ENCODE measurements around the gene TIMM22.
"Not testable (repeated sequence)": the region's sequence is repeated elsewhere in the genome, so short reads cannot be mapped to it uniquely, and the experiment has no call there.

The TIMM22 gene

DNA sequence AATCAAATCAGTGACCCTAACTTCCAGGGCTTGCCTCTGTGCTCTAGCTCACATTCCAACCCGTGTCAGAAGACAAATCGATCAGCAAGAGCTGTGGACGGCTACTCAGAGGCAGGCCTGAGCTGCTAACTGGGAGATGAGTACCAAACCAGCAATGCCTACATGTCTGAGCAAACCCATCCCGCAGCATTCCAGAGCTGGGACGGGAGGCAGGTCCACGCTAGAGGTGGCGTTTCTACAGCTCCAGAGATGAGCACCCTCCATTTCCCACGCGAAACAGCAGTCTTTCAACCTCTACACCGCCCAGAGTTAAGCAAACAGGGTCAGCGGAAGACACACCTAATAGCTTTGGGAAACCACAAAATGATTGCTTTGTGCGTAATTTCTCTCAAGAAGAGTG, 23.9 kb upstream of the TIMM22 start:
- DNase-seq = no peak

DNA sequence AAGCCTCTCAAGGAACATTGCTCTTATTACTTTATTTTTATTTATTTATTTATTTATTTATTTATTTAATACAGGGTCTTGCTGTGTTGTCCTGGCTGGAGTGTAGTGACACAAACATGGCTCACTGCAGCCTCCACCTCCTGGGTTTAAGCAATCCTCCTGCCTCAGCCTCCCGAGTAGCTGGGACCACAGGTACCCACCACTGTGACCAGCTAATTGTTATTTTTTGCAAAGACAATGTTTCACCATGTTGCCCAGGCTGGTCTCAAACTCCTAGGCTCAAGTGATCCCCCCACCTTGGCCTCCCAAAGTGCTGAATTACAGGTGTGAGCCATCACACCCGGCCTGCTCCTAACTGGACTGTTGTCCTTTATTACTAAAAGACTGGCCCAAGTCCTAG, 22.2 kb upstream of the TIMM22 start:
- DNase-seq = not testable (repeated sequence)

DNA sequence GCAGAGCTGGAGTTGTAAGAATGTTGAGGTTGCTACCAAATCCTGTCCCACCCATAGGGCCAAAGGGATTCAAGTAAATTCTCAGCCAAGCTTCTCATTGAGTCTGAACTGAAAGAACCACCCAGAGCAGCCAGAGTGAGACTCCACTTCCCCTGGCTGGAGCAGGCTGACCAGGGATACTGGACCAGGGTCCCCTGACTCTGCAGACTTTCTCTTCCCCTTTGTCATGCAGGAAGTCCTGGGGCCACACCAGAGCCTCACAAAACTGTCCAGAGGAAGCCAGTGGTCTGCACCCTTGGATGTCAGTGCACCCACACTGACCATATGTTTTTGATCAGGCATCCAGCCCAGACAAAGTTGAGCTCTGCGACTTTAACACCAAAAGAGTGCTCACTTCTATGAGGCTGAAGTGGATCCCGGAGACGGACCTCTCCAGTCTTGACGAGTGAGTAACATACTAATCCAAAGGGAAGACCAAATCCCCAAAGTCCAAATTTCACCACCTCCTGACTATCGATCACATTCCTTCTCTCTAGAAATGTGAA, 21.5 kb upstream of the TIMM22 start:
- DNase-seq = no peak

DNA sequence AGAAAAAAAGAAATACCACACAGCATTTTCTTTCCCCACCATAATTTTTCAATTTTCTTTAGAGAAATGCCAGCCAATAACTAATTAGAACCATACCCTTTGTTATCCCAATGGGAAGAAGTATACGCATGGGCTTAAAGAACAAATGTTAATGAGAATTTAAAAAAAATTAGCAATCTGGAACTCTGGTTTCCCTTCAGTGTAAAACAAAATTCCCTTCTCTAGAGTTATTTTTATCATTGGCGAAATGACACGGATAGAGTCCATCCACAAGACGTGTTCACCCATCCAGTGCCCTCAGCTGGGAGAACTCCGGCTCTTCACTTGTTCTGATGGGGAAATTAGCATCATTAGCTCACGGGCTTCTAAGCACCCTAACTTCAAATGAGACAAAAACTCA, 20.6 kb upstream of the TIMM22 start:
- no peak for DNase-seq

DNA sequence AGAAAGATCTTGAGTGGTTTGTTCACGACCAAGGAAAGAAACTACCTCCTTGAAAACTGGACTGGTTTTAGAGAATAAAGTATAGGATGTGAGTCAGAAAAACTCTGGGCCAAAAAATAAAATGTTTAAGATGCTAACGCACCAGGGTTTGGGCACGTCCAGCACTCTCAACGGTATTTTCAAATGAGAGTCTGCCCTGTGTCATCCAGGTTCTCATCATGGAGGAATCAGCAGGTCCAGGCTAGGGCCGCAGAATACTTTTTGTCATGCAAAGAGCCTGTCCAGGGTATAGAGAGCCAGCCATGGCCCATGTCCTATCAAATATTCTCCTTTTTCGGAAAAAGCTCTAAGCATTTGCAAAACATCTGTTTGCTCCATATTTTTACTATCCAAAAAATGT, 19.8 kb upstream of the TIMM22 start:
- no peak for DNase-seq

DNA sequence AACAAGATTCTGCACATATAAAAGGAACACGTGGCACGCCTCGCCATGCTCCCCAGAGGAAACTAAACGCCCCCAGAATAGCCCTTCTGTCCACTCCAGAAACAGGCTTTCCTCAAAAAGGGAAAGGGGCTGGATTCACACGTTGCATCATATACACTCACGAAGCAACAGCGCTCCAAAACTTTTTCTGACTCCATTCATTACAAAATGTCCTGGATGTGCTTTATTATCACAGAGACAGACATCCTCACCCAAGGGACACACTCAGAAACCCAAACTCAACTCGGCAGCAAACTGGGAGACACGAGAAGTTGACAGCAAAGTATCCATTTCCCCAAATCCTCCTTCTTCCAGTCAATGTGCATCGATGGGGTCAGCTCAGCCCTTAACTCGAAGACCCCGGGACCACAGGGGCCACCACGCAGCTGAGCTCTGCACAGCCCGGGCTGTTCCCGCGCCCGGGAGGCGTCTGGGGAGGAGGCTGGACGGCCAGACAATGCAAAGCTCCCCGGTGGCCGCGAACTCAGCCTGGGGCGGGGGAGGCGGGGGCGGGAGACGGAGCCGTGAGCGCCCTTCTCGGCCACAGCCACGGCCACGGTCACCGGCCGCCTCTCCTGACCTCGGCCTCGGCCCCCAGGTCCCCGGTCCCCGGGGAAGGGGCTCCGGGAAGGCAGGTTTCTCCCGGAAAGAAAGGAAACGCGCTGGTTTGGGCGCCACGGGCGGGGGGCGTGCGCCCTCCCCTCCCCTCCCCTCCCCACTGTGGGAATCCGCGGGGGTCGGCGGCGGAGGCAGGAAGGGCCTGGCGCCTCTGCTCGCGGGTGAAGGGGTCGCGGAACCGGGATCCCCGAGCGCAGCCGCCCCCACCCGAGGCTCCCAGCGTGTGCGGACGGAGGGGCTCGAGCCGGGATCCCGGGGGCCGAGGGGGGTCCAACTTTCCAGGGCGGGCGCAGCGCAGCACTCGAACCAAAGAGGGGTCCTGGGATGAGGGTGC, 18.5 kb upstream of the TIMM22 start:
- DNase-seq = peak in 2 of 3 experiments; percentile 55 to 58

DNA sequence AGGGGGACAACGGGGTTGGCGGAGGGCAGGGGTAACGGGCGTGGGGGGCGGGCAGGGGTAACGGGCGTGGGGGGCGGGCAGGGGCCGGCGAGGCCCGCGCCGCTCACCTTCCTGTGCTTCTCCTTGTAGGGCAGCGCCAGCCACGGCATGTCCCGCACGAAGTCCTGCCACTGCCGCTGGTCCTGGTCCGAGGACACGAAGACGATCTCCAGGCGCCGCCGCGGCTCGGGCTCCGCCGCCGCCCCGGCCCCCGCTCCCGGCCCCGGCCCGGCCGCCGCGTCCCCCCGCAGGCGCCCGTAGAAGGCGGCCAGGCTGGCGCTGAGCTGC, 17.8 kb upstream of the TIMM22 start:
- DNase-seq = no peak

DNA sequence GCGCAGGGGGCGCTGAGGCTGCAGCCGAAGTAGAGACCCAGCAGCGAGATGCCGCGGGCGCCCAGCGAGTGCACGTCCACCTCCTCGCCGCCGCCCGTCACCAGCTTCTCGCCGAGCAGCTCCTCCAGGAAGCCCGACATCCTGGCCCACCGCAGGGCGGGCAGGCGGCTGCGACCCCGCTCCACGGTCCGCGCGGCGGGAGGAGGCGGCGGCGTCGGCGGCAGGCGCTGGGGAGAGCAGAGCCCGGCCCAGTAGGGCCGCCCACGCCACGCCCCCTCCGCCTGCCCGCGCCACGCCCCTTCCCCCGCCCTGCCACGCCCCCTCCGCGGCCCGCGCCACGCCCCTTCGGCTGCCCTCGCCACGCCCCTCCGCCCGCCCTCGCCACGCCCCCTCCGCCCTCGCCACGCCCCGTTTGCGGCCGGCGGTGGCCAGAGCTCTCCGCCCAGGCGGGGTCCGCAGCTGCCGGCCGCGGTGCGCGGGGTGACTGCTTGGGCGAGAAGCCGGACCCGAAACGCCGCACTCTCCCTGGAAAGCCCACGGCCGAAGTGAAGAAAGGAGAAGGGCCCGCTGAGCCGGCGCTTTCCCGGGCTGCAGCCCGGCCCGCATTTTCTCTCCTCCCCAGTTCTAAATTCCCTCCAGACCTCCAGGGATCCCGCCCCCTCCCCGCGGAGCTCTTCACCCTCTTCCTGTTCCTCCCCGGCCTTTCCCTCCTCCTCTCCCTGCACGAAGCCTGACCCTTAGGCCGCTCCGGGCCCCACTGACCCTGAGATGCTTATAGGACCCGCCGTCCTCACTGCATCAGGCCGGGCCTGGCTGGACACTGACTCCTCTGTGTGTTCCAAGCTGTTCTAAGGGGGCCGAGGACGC, 17.2 kb upstream of the TIMM22 start, which contains the start of gene NXN:
NXN (minus strand) TSS at position 238 of the 867 bp plus-strand sequence.
- peak; percentile 44 to 83 (median 75) for DNase-seq

DNA sequence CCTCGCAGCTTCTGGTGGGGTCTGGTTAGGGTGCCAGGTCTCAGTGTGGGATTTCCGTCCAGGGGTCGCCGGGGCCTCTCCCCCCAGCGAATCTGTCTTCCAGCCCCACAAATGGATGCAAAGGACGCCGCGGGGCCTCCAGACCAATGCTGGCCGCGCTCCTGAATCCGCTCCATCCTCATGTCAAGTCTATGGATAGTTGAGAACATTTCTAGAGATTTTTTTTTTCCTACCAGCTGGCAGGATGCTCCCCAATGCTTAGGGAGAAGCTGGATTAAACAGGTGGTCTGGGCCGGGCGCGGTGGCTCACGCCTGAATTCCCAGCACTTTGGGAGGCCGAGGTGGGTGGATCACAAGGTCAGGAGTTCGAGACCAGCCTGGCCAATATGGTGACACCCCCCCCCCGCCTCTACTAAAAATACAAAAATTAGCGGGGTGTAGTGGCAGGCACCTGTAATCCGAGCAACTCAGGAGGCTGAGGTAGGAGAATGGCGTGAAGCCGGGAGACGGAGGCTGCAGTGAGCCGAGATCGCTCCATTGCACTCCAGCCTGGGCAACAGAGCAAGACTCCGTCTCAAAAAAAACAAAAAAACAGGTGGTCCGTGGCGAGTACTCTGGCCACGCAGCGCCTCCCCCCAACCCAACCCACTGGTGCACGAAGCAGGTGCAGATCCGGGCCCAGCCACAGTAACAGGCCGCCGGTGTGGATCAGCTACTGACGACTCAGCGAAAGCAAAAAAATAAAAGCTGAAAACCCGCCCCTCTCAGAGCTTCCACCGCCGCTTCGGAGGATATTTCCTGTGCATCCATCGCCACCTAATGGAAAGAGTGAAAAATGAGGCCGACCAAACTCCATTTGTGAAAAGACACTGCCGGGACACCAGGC, 16.3 kb upstream of the TIMM22 start:
- DNase-seq = peak; percentile 73 to 85 (median 84)

DNA sequence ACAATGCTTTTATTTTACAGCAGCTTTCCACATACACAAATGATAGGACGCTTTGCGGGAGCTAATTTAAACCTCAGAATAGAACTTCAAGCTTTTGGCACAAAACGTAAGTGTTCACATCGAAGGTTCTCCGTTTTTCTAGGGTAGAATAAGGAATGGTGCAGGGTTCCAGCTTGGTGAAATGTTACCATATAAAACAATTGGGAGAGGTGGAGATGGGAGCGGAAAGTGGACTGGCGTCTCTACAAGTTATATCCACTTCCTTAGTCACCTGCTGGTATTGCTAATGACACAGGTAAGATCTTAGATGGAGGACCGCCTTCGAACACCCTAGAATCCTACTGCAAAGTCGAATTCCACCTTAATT, 15.7 kb upstream of the TIMM22 start:
- no peak for DNase-seq

DNA sequence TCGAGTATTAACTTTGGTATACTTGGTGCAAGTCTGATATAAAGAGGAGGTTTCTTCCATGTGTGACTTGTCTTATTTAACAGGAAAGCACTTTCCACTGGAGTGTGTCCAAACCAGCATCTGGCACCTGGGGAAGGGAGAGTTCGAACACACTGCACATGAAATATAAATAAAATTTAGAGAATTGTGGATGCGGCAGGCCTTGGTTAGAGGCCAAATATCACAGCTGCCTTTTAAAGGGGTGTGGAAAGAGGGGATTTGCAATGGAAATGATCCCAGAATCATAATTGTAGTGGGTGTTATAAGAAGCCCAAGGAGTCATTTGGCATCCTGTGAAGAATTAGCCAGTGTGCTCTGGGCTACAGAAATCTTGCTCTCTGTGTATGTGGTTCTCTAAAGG, 13.0 kb upstream of the TIMM22 start:
- no peak for DNase-seq

DNA sequence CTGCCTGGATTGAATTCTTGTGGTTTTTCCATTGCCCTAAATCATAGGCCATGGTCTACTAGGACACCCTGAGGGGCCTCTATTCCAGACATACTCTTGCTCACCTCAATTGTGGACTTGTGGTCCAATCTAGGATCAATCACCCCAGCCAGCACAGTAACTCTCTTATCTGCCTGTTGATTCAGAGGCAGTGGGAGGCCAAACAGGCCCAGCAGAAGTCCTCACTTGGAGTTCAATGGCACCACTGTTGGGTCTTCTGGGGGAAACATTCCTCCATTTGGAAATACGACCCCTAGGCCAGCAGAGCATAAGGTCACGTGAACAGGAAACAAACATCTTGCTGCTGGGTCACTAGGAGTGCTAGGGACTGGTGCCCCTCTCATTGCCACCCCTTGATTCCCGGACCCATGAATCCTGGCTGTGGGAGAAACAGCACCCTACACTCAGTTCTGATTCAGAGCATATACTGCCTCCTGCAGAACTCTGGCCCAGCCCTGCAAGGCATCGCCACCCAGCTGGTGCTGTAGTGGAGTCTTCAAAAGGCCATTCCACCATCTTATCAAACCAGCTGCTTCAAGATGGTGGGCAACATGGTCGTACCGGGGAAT, 10.5 kb upstream of the TIMM22 start:
- no peak for DNase-seq

DNA sequence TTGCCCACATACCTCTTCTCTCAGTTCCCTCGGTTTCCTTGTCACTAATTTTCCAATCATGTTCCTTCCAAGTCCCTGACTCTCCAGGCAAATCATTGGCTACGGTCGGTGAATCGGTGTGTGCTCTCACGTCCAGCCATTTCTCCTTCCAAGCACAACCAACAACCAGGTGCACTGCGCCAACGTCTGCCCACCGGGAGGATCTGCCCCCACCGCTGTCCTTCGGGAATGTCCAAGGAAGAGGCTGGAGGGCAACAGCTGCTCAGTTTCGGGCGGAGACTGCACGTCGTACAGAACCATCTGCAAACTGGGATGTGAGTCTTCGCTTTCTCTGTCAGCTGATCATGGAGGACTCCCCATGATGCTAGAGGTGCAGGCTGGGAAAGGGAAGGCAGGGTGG, 9.0 kb upstream of the TIMM22 start:
- no peak for DNase-seq

DNA sequence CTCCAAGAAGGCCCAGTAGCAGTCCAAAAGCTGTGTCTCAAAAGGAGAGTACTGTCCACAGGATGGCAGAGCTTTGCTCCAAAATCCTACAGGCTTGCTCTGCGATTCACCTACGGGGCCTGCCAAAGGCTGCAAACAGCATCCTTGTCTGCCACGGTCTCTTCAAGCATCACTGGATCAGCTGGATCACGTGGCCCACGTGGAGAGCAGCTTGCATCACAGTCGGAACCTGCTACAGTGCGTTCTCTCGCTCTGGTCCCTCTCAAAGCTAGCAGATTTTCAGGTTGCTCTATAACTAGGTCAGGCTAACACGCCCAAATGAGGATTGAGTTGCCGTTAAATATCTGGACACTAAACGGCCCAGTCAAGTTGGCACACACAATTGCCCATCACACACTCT, 8.4 kb upstream of the TIMM22 start:
- DNase-seq = no peak

DNA sequence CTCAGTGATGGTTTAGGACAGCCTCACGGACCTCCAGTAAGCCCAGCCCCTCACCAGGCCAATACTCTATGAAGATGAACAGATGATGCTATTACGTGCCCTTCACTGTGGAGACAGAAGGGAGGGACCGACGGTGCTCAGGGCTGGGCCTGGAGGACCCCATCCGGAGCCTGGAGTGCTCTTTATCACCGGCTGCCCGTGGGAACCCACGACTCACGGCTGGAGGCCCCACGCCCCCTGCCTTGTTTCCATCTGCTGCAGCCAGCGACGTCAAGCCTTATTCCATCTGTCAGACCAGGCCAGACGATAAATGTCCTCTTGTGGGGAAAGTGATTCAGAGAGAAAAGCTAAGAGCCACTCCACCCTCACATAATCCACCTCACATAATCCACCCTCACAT, 4.0 kb upstream of the TIMM22 start:
- DNase-seq = peak in 1 of 3 experiments; percentile 3

DNA sequence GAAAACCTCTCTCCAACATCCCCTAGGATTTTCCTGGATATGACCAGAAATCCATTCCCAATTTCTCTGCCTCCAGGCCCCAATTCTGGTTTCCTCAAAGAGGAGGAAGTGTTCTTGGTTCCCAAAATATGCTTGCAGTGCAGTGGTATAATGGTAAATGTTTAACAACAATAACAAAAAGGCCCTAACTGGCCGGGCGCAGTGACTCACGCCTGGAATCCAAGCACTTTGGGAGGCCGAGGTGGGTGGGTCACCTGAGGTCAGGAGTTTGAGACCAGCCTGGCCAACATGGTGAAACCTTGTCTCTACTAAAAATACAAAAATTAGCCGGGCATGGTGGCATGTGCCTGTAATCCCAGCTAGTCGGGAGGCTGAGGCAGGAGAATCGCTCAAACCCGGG, 1.6 kb upstream of the TIMM22 start:
- DNase-seq = not testable (repeated sequence)

DNA sequence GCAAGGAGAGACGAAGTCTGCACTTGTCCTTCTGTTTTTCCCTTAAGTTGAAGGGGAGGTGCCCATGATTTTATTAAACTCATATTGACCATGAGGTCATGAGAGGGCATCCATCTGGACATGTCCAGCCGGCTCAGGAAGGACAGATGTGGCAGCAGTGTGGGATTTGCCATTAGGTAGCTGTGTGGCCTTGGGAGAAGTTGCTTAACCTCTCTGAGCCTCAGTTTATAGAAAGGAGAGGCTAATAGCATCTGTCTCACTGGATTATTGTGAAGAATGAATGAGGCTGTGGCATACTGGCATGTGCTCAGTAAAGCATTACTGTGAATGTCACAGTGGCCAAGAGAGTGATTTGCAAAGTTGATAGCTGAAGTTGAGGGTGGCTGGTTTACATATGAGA, 1.2 kb downstream of the TIMM22 start:
- no peak for DNase-seq

DNA sequence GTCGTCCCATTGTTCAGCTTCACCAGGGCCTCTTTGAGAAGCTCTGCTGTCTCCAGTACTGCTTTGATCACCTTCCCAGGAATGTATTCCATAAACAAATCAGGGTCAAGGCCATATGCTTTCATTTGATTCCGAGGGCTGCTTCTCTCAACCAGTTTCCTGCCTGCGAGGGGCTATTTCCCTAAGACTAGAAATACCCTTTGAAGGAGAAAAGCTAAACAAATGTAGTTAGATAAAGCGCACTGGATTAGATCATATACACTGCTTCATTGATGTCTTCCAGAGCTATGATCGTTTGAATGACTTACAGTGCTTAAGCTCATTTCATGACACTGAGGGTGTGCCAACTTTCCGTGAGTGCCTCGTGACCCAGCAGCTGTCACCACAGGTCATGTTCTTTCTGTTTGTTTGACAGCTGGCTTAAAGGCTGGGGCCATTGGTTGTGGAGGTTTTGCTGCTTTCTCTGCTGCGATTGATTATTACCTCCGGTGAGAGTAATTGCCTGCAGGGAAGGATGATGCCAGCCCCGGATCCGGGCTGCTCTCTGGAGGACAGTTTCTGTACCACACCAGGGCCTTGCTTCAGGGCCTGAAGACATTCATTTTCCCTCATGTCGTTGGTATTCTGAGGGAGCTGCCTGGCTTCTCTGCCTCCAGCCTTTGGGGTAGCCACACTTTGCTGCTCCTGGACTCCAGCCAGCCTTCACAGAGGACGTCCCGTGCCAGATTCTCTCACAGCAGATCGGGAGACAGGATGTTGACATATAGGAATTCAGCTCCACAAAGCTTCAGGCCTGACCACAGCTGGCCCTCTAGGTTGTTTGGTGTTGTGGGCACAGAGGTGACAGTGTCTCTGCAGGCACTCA, 3.9 kb downstream of the TIMM22 start:
- no peak for DNase-seq

DNA sequence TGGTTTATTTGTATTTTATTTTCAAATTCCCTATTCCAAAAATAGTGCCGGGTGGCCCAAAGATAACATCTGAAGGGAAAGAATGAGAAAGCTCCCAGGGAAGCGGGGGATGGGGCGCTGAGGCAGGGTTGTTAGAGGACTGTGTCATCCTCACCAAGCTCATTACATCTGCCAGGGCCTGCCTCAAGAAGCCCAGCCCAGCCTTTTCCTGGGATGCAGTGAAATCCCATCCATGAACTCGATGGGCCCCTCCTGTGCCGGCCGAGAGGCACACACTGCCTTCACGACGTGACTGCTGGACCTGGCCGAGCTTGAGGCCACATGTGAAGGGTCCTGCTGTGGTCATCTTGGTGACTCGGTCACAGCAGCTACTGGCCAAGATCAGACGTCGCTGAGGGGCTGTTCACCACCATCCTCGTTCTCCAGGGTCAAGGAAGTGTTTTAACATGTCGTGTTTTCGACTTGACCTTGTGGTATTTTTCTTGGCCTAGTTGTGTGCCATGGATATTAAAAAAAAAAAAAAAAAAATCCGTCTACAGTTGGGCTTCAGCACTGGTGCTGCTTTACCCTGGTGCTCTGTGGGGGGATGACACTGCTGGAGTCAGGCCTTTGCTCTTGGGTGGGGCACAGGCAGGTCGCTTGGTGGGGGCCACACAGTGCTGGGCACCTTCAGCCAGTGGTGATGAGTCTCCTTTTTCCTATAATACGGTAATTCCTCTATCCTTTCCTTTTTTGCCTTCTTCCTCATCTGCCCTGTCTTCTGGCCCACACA, 4.9 kb downstream of the TIMM22 start:
- DNase-seq = no peak

DNA sequence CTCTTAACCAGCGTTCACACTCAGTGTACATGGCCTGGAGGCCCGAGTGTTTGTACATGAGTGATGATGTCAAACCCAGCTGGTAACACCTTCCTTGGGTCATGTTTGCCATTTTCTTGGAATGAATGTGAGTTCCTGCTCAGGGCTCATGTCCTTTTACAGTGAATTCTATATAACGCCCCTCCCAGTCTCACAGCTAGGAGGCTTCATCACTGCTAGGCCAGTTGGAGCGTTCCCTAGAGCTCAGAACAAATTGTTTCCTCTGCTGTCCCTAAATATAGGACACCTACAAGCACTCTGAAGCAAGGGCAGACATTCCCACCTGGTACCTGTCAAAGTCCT, 5.5 kb downstream of the TIMM22 start:
- DNase-seq = no peak

Data from NCI-H1417 (cell line).